Measurements from ENCODE around the gene ROS1.
A peak's percentile ranks its signal among the peaks of the same experiment; 100 is the strongest.
"Not testable (repeated sequence)": the region's sequence is repeated elsewhere in the genome, so short reads cannot be mapped to it uniquely, and the experiment has no call there.

ROS1 gene

GRCh38 chr6:117381749-117382148 is 44.0 kb downstream of the ROS1 start:
- DNase-seq (ENCODE audit: low read depth, low spot score) = no peak

- no peak for DNase-seq (ENCODE audit: low read depth, low spot score)
These were observed 45.4 kb downstream of the ROS1 start for GRCh38 chr6:117380298-117380697.

DNA sequence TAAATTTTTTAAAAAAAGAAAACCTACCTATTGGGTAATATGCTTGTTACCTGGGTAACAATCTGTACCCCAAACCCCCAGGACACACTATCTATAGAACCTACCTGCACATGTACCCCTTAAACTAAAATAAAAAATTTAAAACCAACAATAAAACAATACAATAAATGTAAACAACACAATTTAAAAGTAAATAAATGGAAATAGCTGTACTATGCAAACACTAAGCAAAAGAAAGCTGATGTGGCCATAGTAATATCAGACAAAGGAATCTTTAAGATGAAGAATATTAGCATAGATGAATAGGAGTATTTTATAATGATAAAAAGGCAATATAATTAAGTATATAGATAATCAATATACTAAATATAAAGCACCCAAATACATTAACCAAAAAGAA is 50.3 kb downstream of the ROS1 start:
- no peak for DNase-seq (ENCODE audit: low read depth, low spot score)

- no peak for DNase-seq (ENCODE audit: low read depth, low spot score)
These were observed 52.4 kb downstream of the ROS1 start for GRCh38 chr6:117373211-117373813.

- DNase-seq (ENCODE audit: low read depth, low spot score) = not testable (repeated sequence)
These were observed 53.5 kb downstream of the ROS1 start for GRCh38 chr6:117372289-117372688.

DNA sequence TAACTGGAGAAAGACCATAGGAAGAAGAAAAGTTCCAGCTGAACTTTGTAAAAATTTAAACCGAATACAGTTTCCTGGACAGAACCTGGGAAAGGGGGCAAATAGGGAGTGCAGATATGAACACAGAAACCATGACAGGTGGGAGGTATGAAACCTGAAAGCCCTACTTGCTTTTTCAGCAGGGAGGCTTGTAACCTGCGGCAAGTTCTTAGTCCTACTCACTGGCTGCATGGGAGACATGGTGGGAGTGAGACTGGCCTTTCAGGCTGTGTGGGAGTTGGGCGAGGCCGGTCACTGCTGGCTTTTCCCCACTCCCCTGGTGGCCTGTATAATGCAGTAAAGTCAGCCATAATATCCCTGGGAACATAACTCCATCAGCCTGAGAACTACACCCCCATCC is 54.2 kb downstream of the ROS1 start:
- DNase-seq (ENCODE audit: low read depth, low spot score) = peak; percentile 14

DNA sequence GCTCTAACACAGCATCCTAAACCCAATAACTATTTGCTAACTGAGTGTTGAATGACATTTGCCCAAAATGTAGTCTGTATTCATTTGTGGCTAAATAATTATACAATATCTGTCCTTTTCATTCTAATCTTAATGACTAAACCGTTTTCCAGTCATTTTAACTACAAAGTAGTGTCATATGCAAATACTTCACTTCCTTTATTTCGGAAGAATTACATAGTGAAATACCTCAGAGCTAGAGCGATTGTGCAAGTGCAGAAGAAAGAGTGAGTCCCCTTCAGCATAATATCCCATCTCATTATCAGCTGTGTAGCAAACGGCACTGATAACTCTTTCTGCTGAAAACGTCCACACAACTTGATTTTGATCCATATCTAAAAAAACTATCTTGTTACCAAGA is 66.2 kb downstream of the ROS1 start:
- no peak for DNase-seq (ENCODE audit: low read depth, low spot score)

GRCh38 chr6:117354671-117355070 is 71.1 kb downstream of the ROS1 start:
- DNase-seq (ENCODE audit: low read depth, low spot score) = no peak

DNA sequence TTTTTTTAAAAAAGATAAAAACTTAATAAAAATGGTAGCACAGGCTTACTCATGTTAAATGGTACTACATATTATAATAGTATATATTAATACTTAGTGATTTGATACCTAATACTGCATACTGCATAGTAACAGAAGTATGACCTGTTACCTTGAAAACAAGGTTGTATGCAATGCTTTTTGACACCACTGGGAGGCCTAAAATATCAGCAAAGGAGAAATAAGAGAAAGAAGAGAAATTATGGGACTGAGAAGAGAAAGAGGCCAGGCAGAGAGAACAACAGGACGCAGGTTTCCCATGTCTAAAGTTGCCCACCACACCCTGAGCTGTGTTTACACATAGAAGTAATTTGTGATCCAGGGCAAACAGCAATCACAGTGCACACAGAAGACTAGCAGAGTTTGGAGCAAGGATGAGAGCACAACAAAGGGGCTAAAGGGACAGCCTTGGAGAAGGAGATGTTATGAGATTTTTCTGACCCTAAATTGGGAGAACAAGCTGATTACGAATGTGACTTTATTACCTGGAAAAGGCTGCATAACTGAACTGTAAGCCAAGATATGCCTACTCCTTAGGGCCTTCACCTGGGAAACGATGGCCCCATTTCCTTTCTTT is 73.2 kb downstream of the ROS1 start:
- DNase-seq (ENCODE audit: low read depth, low spot score) = no peak

DNA sequence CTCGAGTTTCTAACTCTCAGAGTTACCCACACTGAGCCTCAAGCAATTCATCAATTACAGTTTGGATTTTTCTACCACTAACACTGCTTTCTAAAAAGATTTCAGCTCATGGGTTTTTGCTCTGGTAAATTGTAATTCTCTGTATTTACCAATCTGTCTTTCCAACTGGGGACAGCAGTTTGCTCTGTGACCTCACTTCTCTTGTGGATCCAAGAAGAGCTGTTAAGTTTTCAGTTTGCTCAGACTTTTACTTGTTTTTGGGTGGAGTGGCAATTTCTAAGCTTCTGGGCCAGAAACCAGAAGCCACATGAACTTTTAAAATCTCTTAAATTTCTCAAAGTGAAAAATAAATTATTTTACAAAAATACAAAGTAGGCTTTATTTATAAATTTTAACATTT is 74.2 kb downstream of the ROS1 start:
- DNase-seq (ENCODE audit: low read depth, low spot score) = no peak

- DNase-seq (ENCODE audit: low read depth, low spot score) = no peak
These were observed 79.4 kb downstream of the ROS1 start for GRCh38 chr6:117346142-117346930.

- DNase-seq (ENCODE audit: low read depth, low spot score) = no peak
These were observed 80.5 kb downstream of the ROS1 start for GRCh38 chr6:117345292-117345610.

- peak; percentile 10 for DNase-seq (ENCODE audit: low read depth, low spot score)
These were observed 81.1 kb downstream of the ROS1 start for GRCh38 chr6:117344444-117345291.

DNA sequence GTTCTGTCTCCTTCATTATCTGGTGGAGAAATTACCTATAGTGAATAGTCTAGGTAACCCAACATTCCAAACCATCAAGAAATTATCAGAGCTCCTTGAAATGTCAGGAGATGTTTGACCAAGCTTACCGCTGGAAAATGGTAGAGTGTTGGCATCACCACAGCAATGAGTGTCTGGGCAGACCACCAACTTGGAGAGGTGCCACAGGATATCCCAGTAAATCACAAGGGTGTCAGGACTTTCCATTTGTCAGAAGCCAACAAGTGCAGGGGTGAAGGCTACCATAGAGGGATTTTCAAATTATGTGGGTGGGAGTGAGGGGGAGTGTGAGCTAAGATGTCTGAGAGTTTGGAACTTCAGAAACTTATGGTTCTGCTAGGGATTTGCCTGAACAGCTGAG is 87.2 kb downstream of the ROS1 start:
- no peak for DNase-seq (ENCODE audit: low read depth, low spot score)

GRCh38 chr6:117329926-117330325 is 95.8 kb downstream of the ROS1 start:
- peak; percentile 53 for DNase-seq (ENCODE audit: low read depth, low spot score)

GRCh38 chr6:117328500-117328899 is 97.2 kb downstream of the ROS1 start:
- DNase-seq (ENCODE audit: low read depth, low spot score) = no peak

- no peak for DNase-seq (ENCODE audit: low read depth, low spot score)
These were observed 97.7 kb downstream of the ROS1 start for GRCh38 chr6:117328005-117328389.

DNA sequence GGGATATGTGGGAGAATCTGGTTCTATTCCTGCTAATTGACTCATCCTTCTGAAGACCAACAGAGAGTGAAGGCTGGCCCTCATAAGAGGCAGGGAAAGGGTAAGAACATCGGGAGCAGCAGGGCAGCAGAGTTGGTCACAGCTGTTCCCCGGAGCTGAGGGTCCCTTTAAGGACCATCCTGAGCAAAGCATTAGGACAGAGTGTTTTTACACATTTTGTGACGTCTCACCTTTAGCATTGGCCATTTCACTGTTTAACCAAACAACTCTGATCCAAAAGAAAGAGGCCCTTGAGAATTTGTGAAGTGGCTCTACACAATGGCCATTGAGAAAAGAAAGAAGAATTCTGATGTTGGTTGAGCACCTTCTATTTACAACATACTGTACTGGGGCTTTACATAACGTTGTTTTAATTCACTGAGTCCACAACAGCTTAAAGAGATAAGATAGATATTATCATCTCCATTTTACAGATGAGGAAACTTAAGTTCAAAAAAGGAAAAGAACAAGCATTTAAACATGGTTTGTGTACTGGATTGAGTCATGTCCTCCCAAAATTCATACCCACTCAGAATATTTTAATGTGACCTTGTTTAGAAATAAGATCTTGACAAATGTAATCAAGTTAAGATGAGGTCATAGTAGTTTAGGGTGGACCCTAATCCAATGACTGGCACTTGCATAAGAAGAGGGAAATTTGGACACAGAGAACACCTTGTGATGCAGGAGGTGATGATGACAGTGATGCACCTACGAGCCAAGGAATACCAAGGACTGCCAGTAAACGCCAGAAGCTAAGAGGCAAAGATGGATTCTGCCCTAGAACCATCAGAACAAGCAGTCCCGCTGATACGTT is 98.4 kb downstream of the ROS1 start:
- DNase-seq (ENCODE audit: low read depth, low spot score) = no peak

GRCh38 chr6:117326396-117326795 is 99.3 kb downstream of the ROS1 start:
- no peak for DNase-seq (ENCODE audit: low read depth, low spot score)

GRCh38 chr6:117317261-117317660 is 108.5 kb downstream of the ROS1 start:
- peak; percentile 4 for DNase-seq (ENCODE audit: low read depth, low spot score)

DNA sequence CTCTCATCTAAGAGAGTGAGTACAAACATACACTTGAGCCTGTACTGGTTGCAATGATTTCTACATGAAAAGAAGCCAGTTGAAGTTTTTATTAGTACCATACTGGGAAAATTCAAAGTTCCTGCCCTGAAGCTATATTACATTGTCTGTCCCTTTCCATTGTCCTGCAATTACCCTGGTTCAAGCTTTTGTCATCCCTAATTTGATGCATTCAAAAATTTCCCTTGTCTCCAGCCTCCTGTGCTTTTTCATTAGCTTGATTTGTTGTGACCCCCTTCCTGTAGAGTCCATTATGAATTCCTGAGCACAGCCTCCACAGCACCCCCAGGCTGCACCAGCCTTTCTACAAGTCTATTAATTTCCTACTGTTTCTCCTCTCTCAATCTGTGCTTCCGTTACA is 114.0 kb downstream of the ROS1 start:
- DNase-seq (ENCODE audit: low read depth, low spot score) = peak; percentile 17

Data from ELF-1 (cell line).